ENCODE data around the gene MRPS15.
"Not testable (repeated sequence)": the region's sequence is repeated elsewhere in the genome, so short reads cannot be mapped to it uniquely, and the experiment has no call there.

The MRPS15 gene

GRCh38 chr1:36482724-36483388, 18.7 kb upstream of the MRPS15 start, which contains the start of gene CSF3R:
CSF3R (minus strand) TSS chr1:36482913; CDS start chr1:36479496, 3,417 bp downstream.
- no peak for DNase-seq

- no peak for DNase-seq
These were observed 17.9 kb upstream of the MRPS15 start for GRCh38 chr1:36481771-36482723.

GRCh38 chr1:36481091-36481490, 16.9 kb upstream of the MRPS15 start:
- DNase-seq: no peak

- no peak for DNase-seq
These were observed 16.0 kb upstream of the MRPS15 start for GRCh38 chr1:36480161-36480560.

DNA sequence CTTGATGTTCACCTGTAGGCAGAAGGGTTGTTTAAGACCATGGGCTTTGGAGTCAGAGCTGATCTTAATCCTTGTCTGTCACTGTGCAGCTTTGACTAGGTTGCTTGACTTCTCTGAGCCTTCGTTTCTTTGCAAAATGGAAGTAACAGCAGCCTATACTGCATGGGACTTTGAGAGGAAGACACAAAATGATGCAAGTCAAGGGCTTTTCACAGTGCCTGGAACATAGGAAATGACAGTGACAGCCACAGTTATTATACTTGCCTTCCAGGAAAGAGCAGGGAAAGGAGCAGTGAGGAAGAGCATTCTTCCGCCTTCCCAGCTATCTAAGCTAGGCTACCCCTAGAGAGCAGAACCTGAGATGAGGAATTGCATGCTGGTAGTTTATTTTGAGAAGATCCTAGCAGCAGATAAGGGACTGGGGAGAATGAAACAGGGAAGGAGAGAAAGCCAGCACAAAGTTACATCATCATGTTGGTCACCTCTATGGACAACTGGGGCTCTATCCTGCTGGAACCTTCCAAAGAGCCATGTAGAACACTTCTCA, 15.4 kb upstream of the MRPS15 start:
- DNase-seq: no peak

DNA sequence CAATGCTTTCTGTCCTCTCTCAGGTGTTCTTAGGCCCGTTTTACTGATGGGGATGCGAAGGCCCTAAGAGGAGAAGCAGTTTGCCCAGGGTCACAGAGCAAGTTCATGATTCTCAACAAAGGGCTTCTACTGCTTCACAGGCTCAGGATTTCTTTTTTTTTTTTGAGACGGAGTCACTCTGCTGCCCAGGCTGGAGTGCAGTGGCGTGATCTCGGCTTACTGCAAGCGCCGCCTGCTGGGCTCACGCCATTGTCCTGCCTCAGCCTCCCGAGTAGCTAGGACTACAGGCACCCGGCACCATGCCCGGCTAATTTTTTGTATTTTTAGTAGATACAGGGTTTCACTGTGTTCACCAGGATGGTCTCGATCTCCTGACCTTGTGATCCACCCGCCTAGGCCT, 13.4 kb upstream of the MRPS15 start:
- DNase-seq: not testable (repeated sequence)

- no peak for DNase-seq
These were observed 12.8 kb upstream of the MRPS15 start for GRCh38 chr1:36476945-36477344.

DNA sequence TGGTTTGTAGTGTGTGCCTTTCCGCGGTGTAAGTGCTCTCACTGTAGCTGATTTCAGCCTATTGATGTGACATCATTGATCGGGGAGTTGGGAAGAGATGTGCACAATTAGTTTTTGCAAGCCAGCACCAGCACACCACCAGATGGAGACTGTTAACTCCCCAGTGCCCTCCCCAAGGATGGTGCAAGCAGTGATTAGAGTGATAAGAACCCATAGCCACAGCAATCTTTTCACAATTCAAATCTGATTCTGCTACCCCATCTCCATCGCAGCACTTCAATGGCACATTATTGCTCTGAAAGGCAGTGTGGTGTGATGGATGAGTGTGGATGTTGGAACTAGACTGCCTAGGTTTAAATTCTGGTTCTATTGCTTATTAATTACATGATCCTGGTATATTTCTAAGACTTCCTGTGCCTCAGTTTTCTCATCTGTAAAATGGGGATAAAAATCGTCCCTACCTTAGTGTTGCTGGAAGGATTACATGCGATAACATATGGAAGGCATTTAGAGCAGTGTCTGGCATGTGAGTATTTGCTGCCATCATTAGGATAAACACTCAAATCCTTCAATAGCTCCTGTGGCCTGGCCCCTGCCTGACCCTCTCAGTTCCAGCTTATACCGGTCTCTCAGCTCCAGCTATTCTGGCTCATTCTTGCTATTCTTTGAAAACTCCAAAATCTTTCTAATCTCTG, 11.9 kb upstream of the MRPS15 start:
- no peak for DNase-seq

- no peak for DNase-seq
These were observed 11.2 kb upstream of the MRPS15 start for GRCh38 chr1:36475341-36475740.

DNA sequence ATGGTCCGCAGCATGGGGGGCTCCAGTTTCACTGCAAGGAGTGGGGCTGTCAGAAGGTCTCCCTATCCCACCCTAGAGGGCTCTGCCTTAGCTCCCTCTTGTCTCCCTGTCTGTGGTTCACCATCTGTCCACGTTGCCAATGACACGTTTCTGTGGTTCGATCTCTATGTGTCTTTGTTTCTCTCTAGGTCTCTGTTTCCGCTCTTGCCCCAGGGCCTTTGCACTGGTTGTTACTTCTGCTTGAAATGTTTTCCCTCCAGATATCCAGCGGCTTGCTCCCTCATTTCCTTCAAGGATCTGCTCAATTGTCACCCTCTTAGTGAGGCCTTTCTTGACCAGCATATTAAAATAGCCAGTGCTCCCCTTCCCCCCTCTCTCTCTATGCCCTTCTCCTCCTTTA, 8.5 kb upstream of the MRPS15 start:
- DNase-seq: no peak

DNA sequence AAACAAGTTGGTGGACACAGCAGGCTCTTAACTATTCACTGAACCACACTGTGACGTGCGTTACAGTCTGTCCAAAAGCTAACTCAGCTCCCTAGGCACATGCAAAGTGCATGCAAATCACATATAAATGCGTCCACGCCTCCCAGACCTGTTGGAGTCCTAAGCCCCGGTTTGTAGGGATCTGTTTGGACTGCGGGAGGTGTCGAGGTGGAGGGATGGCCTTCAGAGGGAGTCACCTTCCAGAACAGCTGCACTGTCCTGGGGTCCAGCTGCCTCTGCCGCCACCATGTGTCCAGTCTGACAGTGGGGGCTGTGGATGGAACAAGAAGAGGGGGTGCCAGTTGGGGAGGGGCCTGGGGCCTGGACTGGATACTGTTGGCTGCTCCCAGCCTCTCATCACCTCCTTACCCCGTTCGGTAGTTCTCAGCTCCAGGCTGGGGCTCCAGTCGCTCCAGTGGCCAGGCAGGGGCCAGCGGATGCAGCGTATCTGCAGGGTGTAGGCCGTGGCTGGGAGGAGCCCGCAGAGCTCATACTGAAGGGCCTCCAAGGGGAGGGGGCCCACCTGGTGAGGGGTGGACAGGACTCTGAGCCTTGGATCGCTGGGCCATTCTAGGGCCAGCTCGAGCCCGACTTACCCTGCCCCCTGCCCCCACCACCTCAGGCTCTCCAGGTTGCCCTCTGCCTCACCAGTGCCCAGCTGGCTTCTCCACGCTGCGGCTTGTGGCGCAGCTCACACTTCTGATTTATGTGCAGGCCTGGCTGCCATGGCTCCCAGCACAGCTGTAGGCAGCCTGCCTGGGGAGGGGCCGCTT, 7.9 kb upstream of the MRPS15 start:
- DNase-seq: no peak

DNA sequence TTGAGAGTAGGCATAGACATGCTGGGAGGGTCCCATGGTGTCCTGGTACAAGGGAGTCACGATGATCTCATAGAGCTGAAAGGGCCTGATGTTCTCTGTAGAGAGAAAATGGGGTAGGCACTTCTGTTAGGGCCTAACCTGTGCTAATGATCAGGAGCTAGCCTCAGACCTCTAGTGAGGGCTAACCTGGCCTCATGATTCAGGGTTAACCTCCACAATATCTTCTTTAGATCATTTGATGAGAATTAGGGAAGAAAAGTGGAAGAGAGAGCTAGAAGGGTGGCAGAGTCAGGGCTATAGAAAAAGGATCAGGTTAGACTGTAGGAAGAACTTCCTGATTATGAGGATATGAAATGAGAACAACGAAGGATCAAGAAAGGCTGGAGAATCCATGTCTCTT, 5.0 kb upstream of the MRPS15 start:
- DNase-seq: no peak

- no peak for DNase-seq
These were observed 3.7 kb upstream of the MRPS15 start for GRCh38 chr1:36467700-36468455.

DNA sequence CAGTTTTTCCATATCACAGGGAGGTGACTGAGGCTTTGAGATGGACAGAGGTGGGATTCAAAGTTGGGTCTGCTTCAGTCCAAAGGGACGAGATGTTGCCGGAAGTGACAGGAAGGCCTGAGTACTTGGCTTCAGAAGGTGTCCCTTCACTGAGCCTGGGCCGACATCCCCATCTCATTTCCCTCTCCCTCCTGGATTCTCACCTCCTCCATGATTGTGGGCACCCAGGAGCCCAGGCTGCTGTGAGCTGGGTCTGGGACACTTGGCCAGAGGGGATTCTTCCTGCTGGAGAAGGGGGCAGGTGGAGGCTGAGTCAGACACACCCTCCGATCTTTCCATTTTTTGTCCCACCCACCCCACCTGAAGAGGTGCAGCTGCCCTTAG, 2.8 kb upstream of the MRPS15 start:
- DNase-seq: no peak

GRCh38 chr1:36466370-36467026, 2.3 kb upstream of the MRPS15 start:
- no peak for DNase-seq

- DNase-seq: no peak
These were observed 1.7 kb upstream of the MRPS15 start for GRCh38 chr1:36465731-36466369.

GRCh38 chr1:36464605-36465393, 615 bp upstream of the MRPS15 start:
- DNase-seq: no peak

DNA sequence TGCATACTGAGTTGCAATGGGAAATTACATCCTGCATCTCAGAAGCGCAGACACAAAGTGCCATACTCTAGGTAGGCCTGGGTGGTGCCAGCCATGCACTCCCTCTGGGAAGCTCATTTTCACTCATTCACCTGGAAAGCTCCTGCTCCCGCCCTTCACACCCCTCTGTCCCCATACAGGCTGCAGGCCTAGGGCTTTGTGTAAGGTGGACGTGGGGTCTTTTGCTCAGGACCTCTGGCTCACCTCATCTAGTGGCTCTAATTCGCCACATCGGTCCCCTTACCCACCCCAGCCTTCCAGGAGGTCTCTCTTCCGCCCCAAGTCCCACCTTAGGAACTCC, 751 bp downstream of the MRPS15 start:
- DNase-seq: no peak

DNA sequence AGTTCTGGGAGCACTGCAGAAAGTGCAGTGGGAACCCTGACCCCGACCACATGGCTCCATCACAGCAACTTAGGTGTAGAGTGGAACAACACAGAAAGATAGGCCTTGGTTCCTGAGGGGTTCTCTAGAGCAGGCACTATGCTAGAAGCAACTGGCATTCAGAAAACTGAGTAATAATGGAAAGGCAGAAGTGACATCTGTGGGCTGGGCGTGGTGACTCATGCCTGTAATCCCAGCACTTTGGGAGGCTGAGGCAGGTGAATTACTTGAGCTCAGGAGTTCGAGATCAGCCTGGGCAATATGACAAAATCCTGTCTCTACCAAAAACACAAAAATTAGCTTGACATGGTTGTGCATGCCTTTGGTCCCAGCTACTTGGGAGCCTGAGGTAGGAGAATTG, 5.3 kb downstream of the MRPS15 start:
- DNase-seq: peak in 1 of 5 donors; percentile 69

- DNase-seq: peak in 1 of 5 donors; percentile 70
These were observed 6.5 kb downstream of the MRPS15 start for GRCh38 chr1:36457691-36458090.
